PC-9 (cell line): ENCODE measurements around the gene NELFB. TPM values are rescaled to one million over a fixed set of nuclear protein-coding genes. Genes with fewer than 3 reads are reported as not detected.

Source experiments
- BruUV-seq: library from RNA; stranded (reverse); fragments of 400-500 nt; replicated peaks from 2 replicates; lab custom pipeline; 2021; lab: Mats Ljungman, UMichigan
- CTCF ChIA-PET: fragments of 300-600 bp; sonication (Branson Sonifier 250); formaldehyde crosslinking; loops from one replicate; lab custom pipeline; 2022; ENCODE audit warnings: antibody characterized with exemption; lab: Charles Lee
- POLR2A ChIA-PET: fragments of 300-600 bp; sonication (Branson Sonifier 250); formaldehyde crosslinking; loops from one replicate; lab custom pipeline; 2022; ENCODE audit warnings: antibody characterized with exemption; ENCODE audit not compliant: unreplicated experiment; lab: Charles Lee
- DNase-seq, 2 experiments: peaks; one replicate each; pipeline versions ENCODE4 v3.0.0 to v3.0.0-alpha.2; 2015 to 2022; ENCODE audit warnings: mixed read lengths in 1 of 2
- H2AFZ ChIP-seq: fragments of 200-600 bp; sonication (generic); 2 replicates; pipeline ENCODE4 v1.8.1; 2017; ENCODE audit warnings: antibody characterized with exemption
- H3F3A ChIP-seq: fragments of 200-600 bp; sonication (generic); 2 replicates; pipeline ENCODE4 v1.8.1; 2017; ENCODE audit warnings: antibody characterized with exemption, mild to moderate bottlenecking, low read depth; ENCODE audit not compliant: insufficient read depth
- H3K27ac ChIP-seq: fragments of 200-600 bp; sonication (generic); 2 replicates; pipeline ENCODE4 v1.6.1; 2016; ENCODE audit warnings: mixed run types
- H3K27me3 ChIP-seq: fragments of 200-600 bp; sonication (generic); 2 replicates; pipeline ENCODE4 v1.6.1; 2016; ENCODE audit warnings: low read depth, mixed run types; ENCODE audit not compliant: insufficient read depth
- H3K36me3 ChIP-seq: fragments of 200-600 bp; sonication (generic); 2 replicates; pipeline ENCODE4 v1.6.1; 2016; ENCODE audit warnings: low read depth, mixed run types
- H3K4me1 ChIP-seq: fragments of 200-600 bp; sonication (generic); replicated peaks from 2 replicates; pipeline ENCODE4 v1.6.1; 2016; ENCODE audit warnings: mixed run types; ENCODE audit not compliant: insufficient read depth
- H3K4me2 ChIP-seq: fragments of 200-600 bp; sonication (generic); 2 replicates; pipeline ENCODE4 v1.6.1; 2017; ENCODE audit warnings: mixed run types
- H3K4me3 ChIP-seq: fragments of 200-600 bp; sonication (generic); 2 replicates; pipeline ENCODE4 v1.6.1; 2016; ENCODE audit warnings: mixed run types
- H3K79me2 ChIP-seq: fragments of 200-600 bp; sonication (generic); 2 replicates; pipeline ENCODE4 v1.6.1; 2017; ENCODE audit warnings: low read depth, mixed run types
- H3K9me2 ChIP-seq: fragments of 200-600 bp; sonication (generic); 2 replicates; pipeline ENCODE4 v1.8.1; 2017; ENCODE audit warnings: mild to moderate bottlenecking; ENCODE audit not compliant: insufficient read depth
- H3K9me3 ChIP-seq: fragments of 200-600 bp; sonication (generic); 2 replicates; pipeline ENCODE4 v1.8.1; 2016; ENCODE audit warnings: low read depth; ENCODE audit not compliant: insufficient read depth
- H4K20me1 ChIP-seq: fragments of 200-600 bp; sonication (generic); 2 replicates; pipeline ENCODE4 v1.8.1; 2017; ENCODE audit not compliant: insufficient read depth
- EZH2 ChIP-seq: fragments of 200-600 bp; sonication (generic); IDR thresholded peaks from 2 replicates; pipeline ENCODE4 v1.8.0; 2017; ENCODE audit warnings: antibody characterized with exemption, low read depth
- intact Hi-C: fragments of 100-400 bp; cut with micrococcal nuclease; formaldehyde crosslinking; loops from one replicate; pipeline ENCODE4 v1.10.0; 2022; ENCODE audit not compliant: unreplicated experiment
- total RNA-seq: library from RNA; stranded (reverse); gene quantifications from 2 replicates; pipeline ENCODE4 v1.2.3, GENCODE V29; 2021
- TF ChIP-seq, protein P1 (sequence below): fragments of 200-600 bp; sonication (generic); conservative IDR thresholded peaks from 2 replicates; pipeline ENCODE4 v1.6.1; 2017; ENCODE audit warnings: mixed run types, antibody characterized with exemption, mild to moderate bottlenecking, moderate library complexity

NELFB gene
- total RNA-seq, 1 experiment from 2014 or later, result 94.2 TPM

DNA sequence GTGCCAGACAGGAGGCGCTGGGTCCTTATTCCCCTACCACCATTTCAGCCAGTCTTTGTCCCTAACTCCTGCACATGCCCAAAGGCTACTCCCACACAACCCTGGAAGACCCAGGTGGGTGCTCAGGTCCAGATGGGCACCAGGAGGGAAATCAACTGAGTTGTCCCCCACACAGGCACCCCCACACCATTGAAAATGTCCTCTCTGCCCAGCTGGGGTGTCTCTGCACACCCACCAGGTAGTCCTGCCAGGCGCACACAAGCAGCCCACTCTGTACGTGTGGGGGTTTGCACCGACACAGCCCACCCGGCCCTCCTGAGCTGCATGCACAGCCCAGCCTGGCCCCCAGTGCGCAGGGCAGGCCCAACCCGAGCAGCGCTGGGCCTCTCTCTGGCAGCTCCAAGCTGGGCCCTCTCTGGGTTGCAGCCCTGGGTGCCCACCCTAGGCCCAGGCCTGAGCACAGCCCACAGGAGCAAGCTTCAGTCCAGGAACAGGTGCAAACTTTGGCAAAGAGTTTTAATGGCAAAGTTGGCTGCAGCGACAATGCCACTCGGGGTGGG, 35.3 kb upstream of the NELFB start:
- no peak for DNase-seq

DNA sequence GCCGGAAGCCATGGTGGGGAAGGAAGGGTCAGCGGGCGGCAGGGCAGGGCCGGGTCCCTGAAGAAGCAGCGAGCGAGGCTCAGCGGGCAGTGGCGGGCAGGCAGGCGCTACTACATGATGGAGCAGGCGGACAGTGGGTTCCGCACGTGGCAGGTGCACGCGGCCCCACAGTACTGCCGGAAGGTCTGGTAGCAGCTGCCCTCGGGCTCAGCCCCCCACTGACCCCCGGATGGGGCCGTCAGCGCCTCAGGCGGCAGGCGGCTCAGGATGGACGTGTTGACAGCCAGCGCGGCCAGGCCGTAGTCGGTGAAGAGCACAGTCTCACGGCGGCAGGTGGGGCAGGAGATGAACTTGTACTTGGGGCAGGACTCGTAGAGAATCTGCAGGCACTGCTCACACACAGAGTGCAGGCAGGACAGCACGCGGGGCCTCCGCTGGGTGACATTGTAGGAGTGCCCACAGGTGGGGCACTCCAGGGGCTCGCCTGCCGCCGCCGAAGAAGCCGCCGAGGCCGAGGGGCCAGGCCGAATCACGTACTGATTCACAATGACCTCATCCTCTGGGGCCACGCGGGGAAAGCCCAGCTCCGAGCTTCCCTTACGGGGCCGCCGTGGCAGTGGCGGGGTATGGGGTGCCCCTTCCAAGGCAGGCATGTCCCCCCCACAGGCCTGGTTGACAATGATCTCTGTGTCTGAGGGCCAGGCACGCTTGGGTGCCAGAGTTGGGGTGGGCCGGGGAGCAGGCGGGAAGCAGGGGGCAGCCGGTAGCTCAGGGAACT, 34.6 kb upstream of the NELFB start:
- DNase-seq, result no peak
- no TSS peak for BruUV-seq
- H3K4me1 ChIP-seq, result peaks cover 44% of the 10 kb centered on the region
- no peaks in the 10 kb centered on the region for H3K9me3 ChIP-seq
- TF ChIP-seq, protein P1, sequence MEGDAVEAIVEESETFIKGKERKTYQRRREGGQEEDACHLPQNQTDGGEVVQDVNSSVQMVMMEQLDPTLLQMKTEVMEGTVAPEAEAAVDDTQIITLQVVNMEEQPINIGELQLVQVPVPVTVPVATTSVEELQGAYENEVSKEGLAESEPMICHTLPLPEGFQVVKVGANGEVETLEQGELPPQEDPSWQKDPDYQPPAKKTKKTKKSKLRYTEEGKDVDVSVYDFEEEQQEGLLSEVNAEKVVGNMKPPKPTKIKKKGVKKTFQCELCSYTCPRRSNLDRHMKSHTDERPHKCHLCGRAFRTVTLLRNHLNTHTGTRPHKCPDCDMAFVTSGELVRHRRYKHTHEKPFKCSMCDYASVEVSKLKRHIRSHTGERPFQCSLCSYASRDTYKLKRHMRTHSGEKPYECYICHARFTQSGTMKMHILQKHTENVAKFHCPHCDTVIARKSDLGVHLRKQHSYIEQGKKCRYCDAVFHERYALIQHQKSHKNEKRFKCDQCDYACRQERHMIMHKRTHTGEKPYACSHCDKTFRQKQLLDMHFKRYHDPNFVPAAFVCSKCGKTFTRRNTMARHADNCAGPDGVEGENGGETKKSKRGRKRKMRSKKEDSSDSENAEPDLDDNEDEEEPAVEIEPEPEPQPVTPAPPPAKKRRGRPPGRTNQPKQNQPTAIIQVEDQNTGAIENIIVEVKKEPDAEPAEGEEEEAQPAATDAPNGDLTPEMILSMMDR, result no peak
- no peak for TF ChIP-seq EZH2
- peaks cover 5% of the 10 kb centered on the region; the same call in 1 of the 2 replicates for H3K79me2 ChIP-seq
- H2AFZ ChIP-seq, result no peak overlapping the region
- intact Hi-C loops, result no loop called here
- H3K4me2 ChIP-seq, result no peak overlapping the region
- no peaks in the 10 kb centered on the region; the same call in 1 of the 2 replicates for H4K20me1 ChIP-seq
- H3K9me2 ChIP-seq, result no peaks in the 10 kb centered on the region
- H3K36me3 ChIP-seq, result no peaks in the 10 kb centered on the region
- ChIA-PET CTCF (no interaction called here), POLR2A (interaction anchor here (0.6 to 0.7 kb wide), 2 partner anchors 14 to 90 kb away, joined by 3 to 35 read pairs; no protein-coding TSS in a partner anchor)
- H3F3A ChIP-seq, result peaks cover 51% of the 10 kb centered on the region
- no peak overlapping the region for H3K4me3 ChIP-seq
- H3K27me3 ChIP-seq, result no peaks in the 10 kb centered on the region
- no peak overlapping the region for H3K27ac ChIP-seq

More for the DNA sequence above, 35.3 kb upstream of the NELFB start:
- Histone ChIP-seq H3K9me2 (no peaks in the 10 kb centered on the region), H3F3A (peaks cover 44% of the 10 kb centered on the region), H3K36me3 (no peaks in the 10 kb centered on the region), H3K4me3 (no peak overlapping the region), H3K79me2 (no peaks in the 10 kb centered on the region), H3K4me1 (peaks cover 37% of the 10 kb centered on the region), H3K27ac (no peak overlapping the region), H2AFZ (no peak overlapping the region), H4K20me1 (no peaks in the 10 kb centered on the region; the same call in 1 of the 2 replicates), H3K27me3 (no peaks in the 10 kb centered on the region), H3K9me3 (no peaks in the 10 kb centered on the region), H3K4me2 (no peak overlapping the region)
- CTCF ChIA-PET, result no interaction called here
- POLR2A ChIA-PET, result interaction anchor here (0.6 kb wide), 2 partner anchors 13 to 18 kb away, joined by 3 to 4 read pairs; no protein-coding TSS in a partner anchor
- BruUV-seq, result no TSS peak
- TF ChIP-seq, protein P1, result no peak
- no peak for TF ChIP-seq EZH2
- intact Hi-C loops, result no loop called here

DNA sequence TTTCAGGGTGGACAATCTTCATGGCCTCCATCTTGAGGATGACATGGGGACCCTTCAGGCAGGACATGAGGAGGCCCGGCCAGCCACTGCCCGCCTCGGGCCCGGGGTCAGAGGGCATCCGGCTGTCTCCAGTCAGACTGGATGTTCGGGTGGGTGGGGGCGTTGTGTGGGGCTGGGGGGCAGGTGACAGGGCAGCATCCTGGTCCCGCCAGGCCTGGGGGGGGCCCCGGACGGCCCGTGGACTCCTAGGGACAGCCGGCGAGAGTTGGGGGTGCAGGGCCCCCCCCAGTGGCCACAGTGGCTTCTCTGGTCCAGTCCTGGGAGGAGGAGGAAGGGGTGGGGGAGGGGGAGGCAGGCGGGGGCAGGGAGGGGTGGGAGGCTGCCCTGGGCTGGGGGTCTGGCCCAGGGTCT, 34.0 kb upstream of the NELFB start:
- no peak for DNase-seq
- Histone ChIP-seq H3K9me3 (no peaks in the 10 kb centered on the region), H3K4me2 (peak overlapping the region; percentile 75; the same call in 1 of the 2 replicates), H3K79me2 (peaks cover 7% of the 10 kb centered on the region; the same call in 1 of the 2 replicates), H4K20me1 (no peaks in the 10 kb centered on the region; the same call in 1 of the 2 replicates), H3K4me3 (no peak overlapping the region; the same call in 1 of the 2 replicates), H3F3A (peaks cover 57% of the 10 kb centered on the region), H3K27ac (no peak overlapping the region), H3K9me2 (no peaks in the 10 kb centered on the region), H3K27me3 (no peaks in the 10 kb centered on the region), H2AFZ (no peak overlapping the region), H3K36me3 (no peaks in the 10 kb centered on the region), H3K4me1 (peaks cover 50% of the 10 kb centered on the region)
- ChIA-PET POLR2A (interaction anchor here (0.7 kb wide), 1 partner anchor 90 kb away, joined by 35 read pairs; no protein-coding TSS in a partner anchor), CTCF (interaction anchor here (0.6 kb wide), 1 partner anchor 552 kb away, joined by 3 read pairs; no protein-coding TSS in a partner anchor)
- no TSS peak for BruUV-seq
- intact Hi-C loops, result no loop called here
- TF ChIP-seq EZH2, result no peak
- TF ChIP-seq, protein P1, result no peak
